Prostate gland (tissue), 2 donors: Measurements from ENCODE around the gene SPRYD3.

ENCODE experiments used
- POLR2A ChIP-seq: fragments of 450-650 bp; IDR thresholded peaks from one replicate; pipeline ENCODE4 v1.6.1; 2016; ENCODE audit warnings: antibody characterized with exemption, mild to moderate bottlenecking
- POLR2AphosphoS5 ChIP-seq: sonication (generic); formaldehyde crosslinking; IDR thresholded peaks from one replicate; pipeline ENCODE4 v1.6.1; 2017; ENCODE audit warnings: antibody characterized with exemption
- TF ChIP-seq, protein P1 (sequence below), 4 experiments: fragments of 200-600 bp in 2 of 4; fragments of 450-650 bp in 2 of 4; sonication (generic) in 2 of 4; IDR thresholded peaks; 1 replicate in 3 of 4; 2 replicates in 1 of 4; pipeline ENCODE4 v1.5.1; 2016 to 2019; ENCODE audit warnings: antibody characterized with exemption in 4 of 4, mild to moderate bottlenecking in 2 of 4, moderate library complexity in 2 of 4

DNA sequence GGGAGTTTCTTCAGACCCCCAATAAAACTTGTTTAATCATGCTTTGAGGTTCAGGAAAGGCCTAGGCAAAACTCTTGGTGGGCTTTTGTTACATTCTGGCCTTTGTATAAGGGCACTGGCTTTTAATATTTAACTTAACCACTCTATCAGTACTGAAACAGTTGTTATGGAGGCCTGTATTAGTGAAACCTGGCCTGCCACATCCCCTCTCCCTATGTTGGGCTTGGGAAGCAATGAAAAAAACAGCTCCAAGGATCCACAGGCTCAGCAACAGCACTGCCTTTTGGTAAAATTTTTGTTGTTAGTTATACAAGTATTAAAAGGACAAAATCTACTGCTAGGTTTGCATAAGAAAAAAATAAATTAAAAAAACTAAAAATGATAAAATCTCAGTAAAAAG, 34.8 kb upstream of the SPRYD3 start:
- TF ChIP-seq, protein P1, sequence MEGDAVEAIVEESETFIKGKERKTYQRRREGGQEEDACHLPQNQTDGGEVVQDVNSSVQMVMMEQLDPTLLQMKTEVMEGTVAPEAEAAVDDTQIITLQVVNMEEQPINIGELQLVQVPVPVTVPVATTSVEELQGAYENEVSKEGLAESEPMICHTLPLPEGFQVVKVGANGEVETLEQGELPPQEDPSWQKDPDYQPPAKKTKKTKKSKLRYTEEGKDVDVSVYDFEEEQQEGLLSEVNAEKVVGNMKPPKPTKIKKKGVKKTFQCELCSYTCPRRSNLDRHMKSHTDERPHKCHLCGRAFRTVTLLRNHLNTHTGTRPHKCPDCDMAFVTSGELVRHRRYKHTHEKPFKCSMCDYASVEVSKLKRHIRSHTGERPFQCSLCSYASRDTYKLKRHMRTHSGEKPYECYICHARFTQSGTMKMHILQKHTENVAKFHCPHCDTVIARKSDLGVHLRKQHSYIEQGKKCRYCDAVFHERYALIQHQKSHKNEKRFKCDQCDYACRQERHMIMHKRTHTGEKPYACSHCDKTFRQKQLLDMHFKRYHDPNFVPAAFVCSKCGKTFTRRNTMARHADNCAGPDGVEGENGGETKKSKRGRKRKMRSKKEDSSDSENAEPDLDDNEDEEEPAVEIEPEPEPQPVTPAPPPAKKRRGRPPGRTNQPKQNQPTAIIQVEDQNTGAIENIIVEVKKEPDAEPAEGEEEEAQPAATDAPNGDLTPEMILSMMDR (IDR thresholded peaks at IDR 0.05), result no peak
- TF ChIP-seq POLR2A (no peak), POLR2AphosphoS5 (no peak)
